ENCODE results near the gene SPOCK1.

Gene SPOCK1

DNA sequence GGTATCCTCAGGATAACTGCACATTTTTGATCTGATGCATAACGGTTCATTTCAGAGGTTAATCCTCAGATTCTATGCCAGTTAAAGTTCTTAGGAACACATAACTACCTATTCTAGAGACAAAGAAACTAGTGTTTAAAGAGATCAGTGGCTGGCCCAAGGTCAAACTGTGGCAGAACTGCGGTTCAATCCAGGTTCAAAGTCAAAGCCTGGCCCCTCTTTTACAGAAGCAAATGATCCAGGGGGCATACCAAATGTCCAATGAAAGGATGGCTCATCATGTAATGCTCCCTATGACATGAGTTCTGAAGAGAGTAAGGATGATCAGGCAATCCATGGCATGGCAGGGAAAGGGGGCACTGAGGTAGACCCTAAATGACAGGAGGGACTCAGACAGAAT is 283.3 kb downstream of the SPOCK1 start:
- no peak for DNase-seq

DNA sequence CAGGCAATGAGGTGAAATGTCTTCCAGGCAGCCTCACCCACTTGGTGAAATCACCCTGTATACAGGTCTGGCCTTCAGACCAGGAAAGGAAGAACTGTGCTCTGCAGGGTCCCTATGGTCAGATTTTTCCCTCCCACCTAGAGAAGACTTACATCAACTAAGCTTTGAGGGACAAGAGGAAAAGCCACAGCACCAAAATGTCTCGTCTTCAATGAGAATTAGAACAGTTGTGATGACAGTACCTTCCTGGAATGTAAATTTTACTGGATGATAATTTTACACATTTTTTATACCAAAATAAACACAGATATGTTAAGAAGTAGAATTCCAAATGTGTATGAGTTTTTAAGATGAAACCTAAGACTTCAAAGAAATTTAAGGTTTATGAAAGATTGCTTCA is 283.9 kb downstream of the SPOCK1 start:
- DNase-seq = no peak

DNA sequence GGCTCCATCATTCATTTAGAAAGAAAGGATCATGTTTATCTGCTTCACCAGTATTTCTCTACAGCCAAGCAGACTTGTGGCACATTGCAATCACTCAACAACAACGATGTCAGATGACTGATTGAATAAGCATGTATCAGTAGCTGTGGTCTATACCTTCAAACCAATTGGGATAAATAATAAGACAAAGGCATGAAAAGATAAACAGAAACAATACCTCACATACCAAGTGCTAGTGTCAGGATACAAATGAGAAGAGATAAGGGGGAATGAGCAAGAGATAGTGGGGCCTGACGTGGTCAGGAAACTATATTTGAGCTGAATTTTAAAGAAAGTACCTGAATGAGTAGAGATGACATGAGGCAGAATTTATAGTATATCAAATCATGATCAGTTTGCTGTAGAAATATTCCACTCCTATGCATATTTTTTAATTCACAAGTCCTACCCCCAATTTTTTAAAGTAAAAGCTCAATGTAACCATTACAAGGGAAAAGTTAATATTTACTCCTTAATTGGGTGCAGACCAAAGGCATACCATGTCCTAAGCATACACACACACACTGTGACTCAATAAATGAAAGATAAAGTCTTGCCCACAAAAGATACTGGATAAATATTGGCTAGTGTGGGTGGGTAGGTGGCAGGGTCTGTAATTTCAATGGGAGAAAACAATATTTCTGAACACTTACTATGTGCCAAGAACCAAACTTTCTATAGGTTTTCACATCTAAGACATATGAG is 284.5 kb downstream of the SPOCK1 start:
- DNase-seq = no peak

DNA sequence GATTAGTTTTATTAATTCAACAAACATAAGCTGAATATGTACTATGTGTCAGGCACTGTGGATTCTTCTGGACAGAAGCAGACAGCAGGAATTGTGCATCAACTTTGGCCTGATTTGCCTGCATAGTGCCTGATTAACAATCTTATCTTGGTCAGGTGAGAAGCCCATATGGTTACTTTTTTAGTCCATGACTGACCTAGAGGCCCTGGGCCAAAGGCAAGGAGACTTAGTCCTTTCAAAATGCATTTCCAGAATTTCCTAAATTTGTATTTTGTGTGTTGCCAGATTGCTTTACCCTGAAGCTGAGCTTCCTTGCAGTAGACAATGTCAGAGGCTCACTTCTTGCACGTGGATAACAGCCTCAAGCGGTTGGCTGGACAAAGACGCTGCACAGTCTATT is 286.7 kb downstream of the SPOCK1 start:
- no peak for DNase-seq

DNA sequence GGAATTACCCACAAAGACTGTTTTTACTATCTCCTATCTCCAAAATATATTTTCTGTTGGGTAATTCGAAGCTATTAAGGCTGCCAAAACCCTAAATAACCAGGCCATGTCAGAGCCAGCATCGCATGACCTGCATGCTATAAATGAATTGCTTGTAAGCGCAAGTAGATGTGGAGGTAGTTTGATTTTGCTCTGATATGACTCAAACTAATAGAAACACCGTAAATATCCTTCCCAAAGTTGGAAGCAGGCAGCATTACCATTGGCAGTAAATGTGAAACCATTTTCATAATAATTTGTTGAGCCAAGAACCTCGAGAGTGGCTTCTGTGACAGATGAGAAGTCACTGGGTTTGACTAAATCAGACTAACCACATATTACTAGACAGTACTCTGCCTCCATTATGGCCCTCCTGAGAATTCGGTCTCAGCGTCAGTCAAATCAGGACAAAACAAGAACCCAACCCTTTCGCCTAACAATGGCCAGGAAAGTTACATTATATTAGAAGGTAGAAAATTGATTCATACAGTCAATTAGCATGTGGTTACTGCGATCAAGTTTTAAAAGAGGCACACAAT is 289.8 kb downstream of the SPOCK1 start:
- no peak for DNase-seq

DNA sequence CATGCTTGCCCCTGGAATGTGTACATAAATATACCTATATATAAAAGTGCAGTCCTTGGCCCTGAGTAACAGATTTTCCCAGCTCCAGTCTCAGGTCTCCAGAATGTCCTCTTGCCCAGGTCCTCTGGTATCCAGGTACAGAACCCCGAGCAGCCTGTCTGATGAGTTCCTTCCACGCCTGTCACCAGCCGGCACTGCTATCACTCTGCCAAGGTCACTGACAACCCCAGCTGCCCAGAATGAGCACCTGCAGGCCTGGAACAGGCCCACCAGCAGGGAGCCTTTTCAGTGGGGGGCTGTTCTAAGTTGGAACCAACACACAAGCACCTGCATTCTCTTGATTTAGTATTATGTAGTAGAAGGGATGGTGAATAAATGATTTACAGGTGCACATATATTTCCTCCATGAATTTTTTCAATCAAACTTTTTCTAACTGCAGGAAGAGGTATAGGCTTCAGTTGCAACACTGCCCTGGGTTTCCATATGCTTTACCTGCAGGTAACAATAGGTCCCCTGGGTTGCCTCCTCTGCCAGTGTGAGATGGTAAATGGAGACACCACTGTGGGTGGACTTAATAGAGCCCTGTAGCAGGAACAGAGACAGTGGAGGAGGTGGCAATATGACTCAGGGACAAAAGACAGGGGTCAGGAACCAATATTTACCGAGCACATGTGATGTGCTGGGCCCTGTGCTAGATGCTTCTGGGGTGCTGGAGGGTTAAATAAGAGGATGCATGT is 291.9 kb downstream of the SPOCK1 start:
- no peak for DNase-seq

DNA sequence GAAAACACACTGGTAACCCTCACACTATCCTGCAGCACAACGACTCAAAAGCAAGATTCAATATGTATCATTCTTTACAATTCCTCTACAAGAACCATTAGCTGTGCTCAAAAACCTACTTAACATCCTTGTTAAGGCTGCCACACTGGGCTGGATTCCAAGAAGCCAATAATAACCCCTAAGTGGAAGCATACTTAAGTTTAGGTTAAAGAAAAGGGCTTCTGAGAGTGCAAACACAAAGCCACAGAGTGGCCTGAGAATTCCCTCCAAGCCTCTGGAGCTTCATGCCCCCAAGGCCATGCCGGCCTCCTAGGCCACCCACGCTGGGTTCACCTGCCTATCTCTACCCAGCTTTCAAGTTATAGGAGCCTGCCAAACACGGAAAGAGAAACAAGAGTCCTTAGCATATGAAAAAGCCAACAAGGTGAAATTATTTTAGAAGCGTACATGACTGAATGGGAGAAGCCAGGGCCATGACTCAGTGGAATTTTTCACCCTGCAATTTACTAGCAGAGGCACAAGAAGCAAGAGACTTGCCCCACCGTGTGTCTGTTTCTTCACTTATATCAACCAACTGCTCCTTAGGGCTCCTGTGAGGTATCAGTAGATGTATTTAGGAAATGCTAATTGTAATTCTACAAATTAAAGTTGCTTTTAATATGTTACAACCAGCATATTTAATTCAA is 293.0 kb downstream of the SPOCK1 start:
- no peak for DNase-seq

DNA sequence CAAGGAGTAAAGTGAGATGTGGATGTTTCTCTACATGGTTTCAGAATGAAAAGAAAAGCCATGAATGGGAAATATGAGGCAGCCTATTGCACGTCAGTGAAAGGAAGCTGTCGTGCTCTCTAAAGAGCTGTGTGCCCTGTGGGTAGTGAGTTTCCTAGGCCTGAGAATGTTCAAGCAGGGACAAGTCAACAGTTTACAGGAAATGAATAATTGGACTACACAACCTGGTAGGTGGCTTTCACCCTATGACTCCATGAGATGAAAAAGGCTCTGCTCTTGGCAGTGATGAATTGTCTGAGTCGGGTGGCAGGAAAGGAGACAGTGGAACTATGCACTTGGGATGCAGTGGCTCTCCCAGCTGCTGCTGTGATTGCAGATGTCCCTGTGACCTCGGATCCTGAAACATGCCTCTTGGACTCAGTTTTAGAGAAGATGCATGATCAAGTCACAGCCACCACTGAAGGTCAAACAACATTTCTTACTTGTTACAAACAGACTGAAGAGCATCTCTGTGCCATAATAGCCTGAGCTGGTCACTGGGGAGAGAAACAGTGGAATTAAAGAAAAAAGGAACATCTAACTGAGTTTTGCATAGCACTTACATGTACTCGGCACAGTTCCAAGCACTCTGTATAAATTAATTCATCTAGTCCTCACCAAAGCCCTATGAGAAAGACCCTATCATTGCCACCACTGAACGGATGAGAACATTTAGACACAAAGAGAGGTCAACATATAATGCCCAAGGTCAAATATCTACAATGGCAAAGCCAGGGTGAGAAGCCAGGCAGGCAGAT is 293.7 kb downstream of the SPOCK1 start:
- DNase-seq = no peak

DNA sequence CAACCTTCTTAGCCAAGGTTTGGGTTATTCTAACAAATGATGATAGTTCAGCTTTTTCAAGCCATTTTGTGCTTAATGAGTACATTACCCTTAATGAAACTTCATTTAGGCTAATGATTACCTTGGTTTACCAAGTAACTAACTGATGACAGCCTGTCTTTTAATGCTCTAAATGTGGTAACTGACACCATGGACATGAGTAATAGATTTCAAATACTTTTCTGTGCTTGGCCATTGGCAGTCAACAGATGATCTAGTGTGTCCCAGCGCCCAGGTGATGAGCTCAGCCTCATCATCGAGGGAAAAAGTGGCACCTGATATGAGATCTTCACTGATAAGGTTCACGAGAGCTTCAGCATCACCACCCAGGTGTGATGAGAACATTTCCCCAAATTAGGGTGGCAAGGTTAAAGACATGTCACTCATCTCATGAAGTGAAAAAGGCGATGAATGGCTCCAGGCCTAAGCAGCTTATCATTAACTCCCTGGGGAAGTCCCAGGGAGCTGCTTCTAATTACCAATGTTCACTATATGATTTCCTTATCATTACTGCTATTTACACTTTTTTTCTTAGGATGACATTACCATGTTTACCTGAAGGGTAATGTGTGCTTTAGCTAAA is 296.0 kb downstream of the SPOCK1 start:
- no peak for DNase-seq

DNA sequence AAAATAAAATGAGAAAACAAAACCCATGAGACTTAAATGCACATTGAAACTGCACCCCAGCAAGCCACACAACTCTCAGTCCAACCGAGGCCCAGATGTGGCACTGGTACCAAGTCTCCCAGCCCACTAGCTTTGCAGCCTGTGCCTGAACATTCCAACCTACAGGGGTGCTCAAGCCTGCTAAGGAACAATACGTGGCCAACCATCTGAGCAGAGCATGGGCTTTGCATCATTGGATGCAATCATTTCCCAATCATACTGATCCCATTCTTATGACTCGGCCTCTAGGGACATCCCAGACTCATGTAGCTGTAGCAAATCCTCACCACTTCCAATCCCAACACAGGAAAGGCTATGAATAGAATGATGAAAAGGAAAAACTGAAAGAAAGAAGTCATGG is 297.2 kb downstream of the SPOCK1 start:
- no peak for DNase-seq

DNA sequence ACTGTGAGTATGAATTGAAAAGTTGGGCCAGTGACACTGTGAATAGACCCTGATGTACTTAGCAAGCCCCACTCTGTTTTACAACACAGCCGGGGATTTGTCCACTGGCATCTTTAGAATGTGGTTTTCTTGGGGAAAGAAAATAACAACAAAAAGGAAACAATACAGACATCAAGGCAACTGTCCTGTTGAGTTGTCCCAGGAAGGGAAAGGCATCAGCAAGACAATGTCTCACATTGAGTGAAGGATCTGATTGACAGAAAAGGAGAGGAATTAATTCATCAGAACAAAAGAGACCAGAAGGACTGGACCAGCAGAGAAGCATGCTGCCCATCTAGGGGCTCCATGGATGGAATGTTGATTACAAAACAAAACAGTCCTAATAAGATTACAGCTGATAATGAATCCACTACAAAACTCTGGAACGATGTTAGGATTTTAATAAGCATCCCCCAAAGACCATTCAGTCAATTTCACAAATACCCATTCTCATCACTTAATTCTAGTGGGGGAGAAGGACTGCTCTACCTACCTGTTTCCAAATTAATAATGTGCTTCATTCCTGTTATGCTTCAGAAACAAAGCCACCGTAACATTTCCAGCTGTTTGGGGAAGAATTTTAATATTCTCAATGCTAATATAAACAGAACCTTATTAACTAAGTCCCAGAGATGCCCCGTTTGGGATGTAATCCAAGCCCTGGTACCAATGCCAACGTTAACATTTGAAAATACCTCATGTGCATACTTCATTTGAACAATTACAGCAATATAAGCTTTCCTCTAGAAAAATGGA is 298.0 kb downstream of the SPOCK1 start:
- DNase-seq = no peak

DNA sequence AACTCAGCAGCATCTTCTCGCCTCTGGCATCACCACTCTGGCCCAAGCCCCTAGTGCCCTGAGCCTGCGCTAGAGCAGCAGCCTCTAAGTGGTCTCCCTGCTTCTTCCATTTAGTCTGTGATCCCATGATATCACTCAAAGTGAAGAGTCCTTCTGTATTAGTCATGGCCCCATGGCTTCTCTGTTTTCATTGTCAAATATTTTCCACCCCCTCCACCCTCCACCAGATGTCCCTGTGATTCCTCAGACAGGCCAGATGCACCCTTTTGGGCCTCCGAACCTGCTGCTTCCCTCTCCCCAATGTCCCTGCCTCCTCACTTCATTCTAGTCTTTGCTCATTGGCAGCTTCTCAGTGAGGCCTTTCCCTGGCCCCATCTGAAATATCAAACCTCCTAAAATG is 299.2 kb downstream of the SPOCK1 start:
- DNase-seq = no peak

DNA sequence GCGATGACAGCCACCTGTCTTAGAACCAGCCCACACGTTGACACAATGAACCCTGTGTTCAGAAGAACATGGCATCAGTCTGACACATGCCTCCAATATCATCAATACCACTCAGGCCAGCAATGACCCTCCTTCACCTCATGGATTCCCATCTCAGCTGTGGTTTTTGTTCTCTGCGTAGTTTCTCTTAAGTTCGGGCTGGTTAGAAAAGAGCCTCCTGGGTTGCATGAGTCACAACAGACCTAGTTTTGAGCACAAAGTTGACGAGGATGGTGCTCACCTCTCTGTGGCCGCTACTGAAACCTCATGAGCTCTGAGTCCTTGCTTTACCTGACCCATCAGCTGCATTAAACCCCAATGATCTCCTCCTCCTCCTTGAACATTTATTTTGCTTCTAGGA is 299.9 kb downstream of the SPOCK1 start:
- no peak for DNase-seq

DNA sequence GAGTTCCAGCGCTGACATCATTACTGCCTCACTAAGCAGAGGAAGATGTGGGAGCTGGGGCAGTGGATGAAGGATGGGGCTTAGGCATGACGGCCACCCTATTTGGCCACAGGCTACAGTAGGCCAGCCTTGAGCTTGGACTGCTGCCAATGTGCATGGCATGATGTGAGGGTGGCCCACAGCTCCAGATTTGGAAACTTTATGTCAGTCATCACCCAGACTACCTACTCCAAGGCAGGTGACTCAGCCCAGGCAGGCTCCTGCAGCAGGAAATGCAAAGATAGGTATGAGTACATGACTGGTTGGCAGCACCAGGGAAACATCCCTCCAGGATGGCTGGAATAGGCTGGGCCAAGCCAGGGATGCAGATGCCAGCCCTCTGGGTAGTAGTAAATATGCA is 303.6 kb downstream of the SPOCK1 start:
- no peak for DNase-seq

DNA sequence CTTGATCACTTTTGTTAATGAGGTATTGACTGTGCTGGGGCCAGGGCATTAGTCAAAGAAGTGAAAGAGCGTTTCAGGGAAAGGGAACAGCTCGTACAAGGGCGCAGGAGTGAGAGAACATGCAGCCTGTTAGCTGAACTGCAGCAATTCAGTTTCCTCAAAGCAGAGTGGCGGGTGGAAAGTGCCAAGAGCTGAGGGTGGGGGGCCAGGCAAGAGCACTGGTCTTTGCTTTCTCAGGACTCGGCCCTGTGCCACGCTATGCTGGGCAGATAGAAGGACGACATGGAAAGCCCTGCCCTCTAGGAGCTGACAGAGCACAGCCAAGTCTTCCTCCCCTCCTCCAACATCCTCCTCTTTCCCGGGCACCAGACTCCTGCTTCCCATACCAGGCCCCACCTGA is 304.8 kb downstream of the SPOCK1 start:
- no peak for DNase-seq

DNA sequence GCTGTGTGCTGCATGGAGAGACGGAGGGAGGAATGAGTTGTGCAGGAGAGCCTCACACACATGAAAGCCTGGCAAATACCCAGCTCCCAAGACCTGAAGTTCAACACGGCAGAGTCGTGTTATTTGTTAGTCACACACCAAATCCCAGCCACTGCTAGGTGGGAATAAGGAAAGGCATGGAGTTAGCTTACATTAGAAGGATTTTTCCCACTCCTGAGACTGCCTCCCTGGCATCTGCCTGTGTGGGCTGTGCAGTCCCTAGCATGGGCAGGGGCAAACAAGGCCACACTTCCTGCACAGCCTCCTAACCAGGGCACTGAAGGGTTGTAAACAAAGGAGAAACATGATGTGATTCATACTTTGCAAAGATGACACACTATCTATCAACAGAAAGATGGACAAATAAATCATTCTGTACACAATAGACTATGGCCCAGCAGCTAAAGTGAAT is 306.8 kb downstream of the SPOCK1 start:
- no peak for DNase-seq

DNA sequence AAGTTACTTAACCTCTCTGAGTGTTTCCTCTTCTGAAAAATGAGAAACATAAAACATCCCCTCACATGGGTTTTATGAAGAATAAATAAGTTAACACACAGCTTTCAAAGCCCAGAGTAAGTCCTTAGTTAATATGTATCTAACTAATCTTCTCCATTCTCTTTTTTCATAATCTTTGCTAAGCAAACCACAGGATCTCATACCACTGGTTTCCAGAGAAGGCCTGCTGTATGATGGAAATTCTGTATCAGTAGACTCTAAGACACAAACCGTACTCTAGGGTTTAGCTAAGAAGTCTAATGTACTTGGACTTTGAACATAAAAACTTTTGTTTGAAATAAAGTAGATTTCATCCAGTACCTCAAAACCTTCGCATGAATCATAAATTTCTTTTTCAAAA is 307.9 kb downstream of the SPOCK1 start:
- DNase-seq = no peak

DNA sequence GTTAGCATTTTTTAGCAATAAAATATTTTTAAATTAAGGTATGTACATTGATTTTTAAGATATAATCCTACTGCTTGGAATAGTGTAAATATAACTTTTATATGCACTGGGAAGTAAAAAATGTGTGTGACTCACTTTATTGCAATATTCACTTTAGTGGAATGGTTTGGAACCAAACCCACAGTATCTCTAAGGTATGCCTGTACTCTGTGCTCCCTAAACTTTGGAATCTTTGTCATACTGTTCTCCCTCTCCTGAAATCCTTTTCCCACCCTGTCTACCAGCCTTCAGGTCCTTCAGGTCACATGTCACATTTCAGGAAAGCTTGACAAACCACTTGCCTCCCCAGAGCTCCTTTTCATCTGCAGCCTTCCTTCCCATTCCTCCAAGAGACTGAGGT is 308.7 kb downstream of the SPOCK1 start:
- no peak for DNase-seq

DNA sequence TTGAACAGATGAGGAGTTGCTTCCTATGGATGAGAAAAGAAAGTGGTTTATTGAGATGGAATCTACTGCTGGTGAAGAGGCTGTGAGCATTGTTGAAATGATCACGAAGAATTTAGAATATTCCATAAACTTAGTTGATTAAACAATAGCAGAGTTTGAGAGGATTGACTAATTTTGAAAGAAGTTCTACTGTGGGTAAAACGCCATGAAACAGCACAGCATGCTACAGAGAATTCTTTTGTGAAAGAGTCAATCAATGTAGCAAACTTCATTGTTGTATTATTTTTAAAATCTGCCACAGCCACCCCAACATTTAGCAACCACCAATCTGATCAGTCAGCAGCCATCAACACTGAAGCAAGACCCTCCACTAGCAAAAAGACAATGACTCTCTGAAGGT is 309.1 kb downstream of the SPOCK1 start:
- DNase-seq = no peak

DNA sequence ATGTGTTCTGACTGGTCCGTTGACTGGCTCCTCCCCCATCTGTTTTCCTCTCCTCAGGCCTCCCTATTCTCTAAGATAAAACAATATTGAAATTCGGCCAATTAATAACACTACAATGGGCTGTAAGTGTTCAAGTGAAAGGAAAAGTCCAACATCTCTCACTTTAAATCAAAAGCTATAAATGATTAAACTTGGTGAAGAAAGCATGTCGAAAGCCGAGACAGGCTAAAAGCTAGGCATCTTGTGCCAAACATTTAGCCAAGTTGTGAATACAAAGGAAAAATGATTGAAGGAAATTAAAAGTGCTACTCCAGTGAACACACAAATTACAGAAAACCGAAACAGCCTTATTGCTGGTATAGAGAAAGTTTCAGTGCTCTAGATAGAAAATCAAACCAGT is 310.6 kb downstream of the SPOCK1 start:
- no peak for DNase-seq

DNA sequence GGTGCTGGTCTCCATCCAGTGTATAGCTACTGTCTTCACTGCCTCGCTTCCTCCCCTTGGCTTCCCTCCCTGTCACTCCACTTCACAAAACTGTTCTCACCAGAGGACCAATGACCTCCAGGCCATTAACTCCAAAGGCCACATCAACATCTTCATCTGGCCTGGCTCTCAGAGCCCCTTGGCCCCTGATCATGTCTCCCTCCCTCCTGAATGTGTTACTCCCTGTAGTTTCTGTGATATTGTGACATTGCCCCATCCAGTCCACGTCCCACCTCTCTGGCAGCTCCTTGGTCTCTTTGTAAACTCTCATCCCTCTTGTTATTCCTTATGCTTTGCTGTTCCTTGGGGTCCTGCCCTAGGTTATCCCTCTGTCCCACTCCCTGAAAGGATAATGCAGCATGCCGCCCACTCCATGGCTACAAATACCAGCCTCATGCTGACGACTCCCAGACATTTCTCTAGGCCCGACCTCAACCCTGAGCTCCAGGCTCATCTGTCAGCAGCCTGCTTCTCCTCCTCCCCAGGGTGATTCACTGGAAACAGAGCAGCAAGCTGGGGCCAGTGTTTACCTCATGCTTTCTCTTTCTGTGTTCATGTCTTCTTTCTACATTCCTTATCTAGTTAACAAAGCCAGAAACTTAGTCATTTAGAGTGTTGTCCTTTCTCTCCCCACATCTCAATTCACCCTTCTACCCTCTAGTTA is 312.2 kb downstream of the SPOCK1 start:
- no peak for DNase-seq

All from CD4-positive, alpha-beta T cell treated with Interleukin-4 for 1 hour (primary cell).